ENCODE measurements around the gene UFC1. TPM values are rescaled to one million over a fixed set of nuclear protein-coding genes. Genes with fewer than 3 reads are reported as not detected.

The UFC1 gene
- total RNA-seq, 1 donor from 2014 or later = 59.6 TPM

- Histone ChIP-seq H3K4me3 (ENCODE audit: low read depth, low read length) (no peak overlapping the region), H3K36me3 (ENCODE audit: control insufficient read depth, insufficient read depth, low read length) (peaks cover 2% of the 10 kb centered on the region), H3K27me3 (ENCODE audit: control insufficient read depth, insufficient read depth, low read length) (no peaks in the 10 kb centered on the region)
- no peak for TF ChIP-seq CTCF (IDR thresholded peaks at IDR 0.05; ENCODE audit: insufficient read depth, low read length, poor library complexity, severe bottlenecking)
- no peak for DNase-seq (ENCODE audit: low read depth)
Measured at GRCh38 chr1:161121834-161122233, 31.9 kb upstream of the UFC1 start.

GRCh38 chr1:161122967-161123366, 30.8 kb upstream of the UFC1 start:
- no peak for TF ChIP-seq CTCF (IDR thresholded peaks at IDR 0.05; ENCODE audit: insufficient read depth, low read length, poor library complexity, severe bottlenecking)
- Histone ChIP-seq H3K4me3 (ENCODE audit: low read depth, low read length) (no peak overlapping the region), H3K27me3 (ENCODE audit: control insufficient read depth, insufficient read depth, low read length) (no peaks in the 10 kb centered on the region), H3K36me3 (ENCODE audit: control insufficient read depth, insufficient read depth, low read length) (peaks cover 2% of the 10 kb centered on the region)
- no peak for DNase-seq (ENCODE audit: low read depth)

- no peaks in the 10 kb centered on the region for H3K27me3 ChIP-seq (ENCODE audit: control insufficient read depth, insufficient read depth, low read length)
- no peak for TF ChIP-seq CTCF (IDR thresholded peaks at IDR 0.05; ENCODE audit: insufficient read depth, low read length, poor library complexity, severe bottlenecking)
- no peaks in the 10 kb centered on the region for H3K36me3 ChIP-seq (ENCODE audit: control insufficient read depth, insufficient read depth, low read length)
- no peak for DNase-seq (ENCODE audit: low read depth)
- H3K4me3 ChIP-seq (ENCODE audit: low read depth, low read length) = no peak overlapping the region
Measured at GRCh38 chr1:161127649-161128048, 26.1 kb upstream of the UFC1 start.

- H3K4me3 ChIP-seq (ENCODE audit: low read depth, low read length) = no peak overlapping the region
- TF ChIP-seq CTCF (IDR thresholded peaks at IDR 0.05; ENCODE audit: insufficient read depth, low read length, poor library complexity, severe bottlenecking) = no peak
- no peaks in the 10 kb centered on the region for H3K36me3 ChIP-seq (ENCODE audit: control insufficient read depth, insufficient read depth, low read length)
- no peaks in the 10 kb centered on the region for H3K27me3 ChIP-seq (ENCODE audit: control insufficient read depth, insufficient read depth, low read length)
- DNase-seq (ENCODE audit: low read depth) = no peak
Measured at GRCh38 chr1:161128591-161129420, 25.0 kb upstream of the UFC1 start.

GRCh38 chr1:161130266-161130665, 23.5 kb upstream of the UFC1 start:
- DNase-seq (ENCODE audit: low read depth) = no peak
- no peak for TF ChIP-seq CTCF (IDR thresholded peaks at IDR 0.05; ENCODE audit: insufficient read depth, low read length, poor library complexity, severe bottlenecking)
- Histone ChIP-seq H3K36me3 (ENCODE audit: control insufficient read depth, insufficient read depth, low read length) (no peaks in the 10 kb centered on the region), H3K27me3 (ENCODE audit: control insufficient read depth, insufficient read depth, low read length) (no peaks in the 10 kb centered on the region), H3K4me3 (ENCODE audit: low read depth, low read length) (no peak overlapping the region)
